Fibroblast of pulmonary artery (primary cell): ENCODE measurements around the gene MACROD2.
"Not testable (repeated sequence)": the region's sequence is repeated elsewhere in the genome, so short reads cannot be mapped to it uniquely, and the experiment has no call there.

ENCODE experiments used
- DNase-seq: peaks from one replicate; pipeline ENCODE4 v3.0.0-alpha.2; 2010; ENCODE audit warnings: low read depth
- H3K4me3 ChIP-seq: replicated peaks from 2 replicates; pipeline ENCODE4 v1.5.1; 2011; ENCODE audit warnings: low read depth, mild to moderate bottlenecking, control low read depth, low read length, moderate library complexity
- CTCF ChIP-seq: IDR thresholded peaks from 2 replicates; pipeline ENCODE4 v1.5.1; 2011; ENCODE audit warnings: mild to moderate bottlenecking, control low read depth, low read length, inconsistent platforms; ENCODE audit errors: missing control alignments

MACROD2 gene

DNA sequence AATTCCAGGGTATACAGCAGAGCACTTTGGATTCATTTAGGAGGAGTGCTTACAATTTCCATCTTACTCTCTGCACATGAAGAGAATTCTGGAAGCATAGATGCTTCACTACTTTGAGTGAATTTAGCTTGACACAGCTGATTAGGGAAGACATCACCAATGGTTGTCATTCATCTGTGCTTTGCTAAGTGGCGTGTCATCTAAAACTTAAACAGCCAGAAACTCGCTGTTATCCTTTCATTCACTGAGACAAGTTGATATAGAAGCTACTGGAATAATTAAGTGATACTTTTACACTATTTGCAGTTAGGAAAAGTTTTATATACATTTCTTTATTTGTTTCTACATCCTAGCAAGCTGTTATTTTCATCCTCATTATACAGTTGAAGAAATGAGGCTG, 977.4 kb downstream of the MACROD2 start:
- no peak overlapping the region for H3K4me3 ChIP-seq
- no peak for DNase-seq
- no peak for TF ChIP-seq CTCF

DNA sequence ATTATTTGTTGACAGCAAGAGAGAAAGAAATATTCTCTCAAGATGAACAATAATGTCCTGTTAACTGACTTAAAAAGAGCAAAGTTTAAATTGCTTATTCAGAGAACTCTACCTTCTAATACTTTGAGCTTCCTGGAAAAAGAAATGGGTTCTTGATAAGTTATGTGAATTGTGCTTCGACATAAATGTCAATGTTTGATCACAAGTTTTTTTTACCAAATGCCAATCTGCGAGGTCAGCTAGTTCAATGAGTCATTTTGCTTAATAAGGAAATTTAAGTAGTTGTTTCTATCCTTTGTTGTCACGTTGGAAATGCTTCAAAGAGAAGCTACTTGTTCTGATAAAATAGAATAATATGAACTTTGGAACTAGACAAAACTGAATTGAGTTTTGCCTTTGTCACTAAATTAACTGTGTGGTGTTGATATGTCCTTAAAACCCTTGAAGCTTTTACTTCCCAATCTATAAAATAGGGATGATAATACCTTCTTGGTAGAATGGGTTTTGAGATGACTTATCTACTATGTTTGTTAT, 984.2 kb downstream of the MACROD2 start:
- no peak for TF ChIP-seq CTCF
- H3K4me3 ChIP-seq: no peak overlapping the region
- DNase-seq: no peak

DNA sequence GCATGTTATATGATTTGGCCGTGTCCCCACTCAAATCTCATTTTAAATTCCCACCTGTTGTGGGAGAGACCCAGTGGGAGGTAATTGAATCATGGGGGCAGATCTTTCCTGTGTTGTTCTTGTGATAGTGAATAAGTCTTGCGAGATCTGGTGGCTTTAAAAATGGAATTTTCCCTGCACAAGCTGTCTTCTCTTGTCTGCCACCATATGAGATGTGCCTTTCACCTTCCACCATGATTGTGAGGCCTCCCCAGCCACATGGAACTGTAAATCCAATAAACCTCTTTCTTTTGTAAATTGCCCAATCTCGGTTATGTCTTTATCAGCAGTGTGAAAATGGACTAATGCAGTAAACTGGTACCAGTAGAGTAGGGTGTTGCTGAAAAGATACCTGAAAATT, 986.2 kb downstream of the MACROD2 start:
- DNase-seq: not testable (repeated sequence)

DNA sequence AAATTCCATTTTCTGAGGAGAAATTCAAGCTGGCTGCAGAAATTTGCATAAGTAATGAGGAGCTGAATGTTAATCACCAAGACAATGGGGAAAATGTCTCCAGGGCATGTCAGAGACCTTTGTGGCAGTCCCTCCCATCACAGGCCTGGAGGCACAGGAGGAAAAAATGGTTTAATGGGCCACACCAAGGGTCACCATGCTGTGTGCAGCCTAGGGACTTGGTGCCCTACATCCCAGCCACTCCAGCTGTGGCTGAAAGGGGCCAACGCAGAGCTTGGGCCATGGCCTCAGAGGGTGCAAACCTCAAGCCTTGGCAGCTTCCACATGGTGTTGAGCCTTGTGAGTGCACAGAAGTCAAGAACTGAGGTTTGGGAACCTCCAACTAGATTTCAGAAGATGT, 987.0 kb downstream of the MACROD2 start:
- not testable (repeated sequence) for H3K4me3 ChIP-seq, DNase-seq

More for the DNA sequence above, 986.2 kb downstream of the MACROD2 start:
- not testable (repeated sequence) for H3K4me3 ChIP-seq

GRCh38 chr20:14984305-14984704, 989.0 kb downstream of the MACROD2 start:
- no peak for TF ChIP-seq CTCF
- no peak overlapping the region for H3K4me3 ChIP-seq
- no peak for DNase-seq

- H3K4me3 ChIP-seq: no peak overlapping the region
- no peak for TF ChIP-seq CTCF
- DNase-seq: no peak
These were observed 989.7 kb downstream of the MACROD2 start for GRCh38 chr20:14984768-14985622.

DNA sequence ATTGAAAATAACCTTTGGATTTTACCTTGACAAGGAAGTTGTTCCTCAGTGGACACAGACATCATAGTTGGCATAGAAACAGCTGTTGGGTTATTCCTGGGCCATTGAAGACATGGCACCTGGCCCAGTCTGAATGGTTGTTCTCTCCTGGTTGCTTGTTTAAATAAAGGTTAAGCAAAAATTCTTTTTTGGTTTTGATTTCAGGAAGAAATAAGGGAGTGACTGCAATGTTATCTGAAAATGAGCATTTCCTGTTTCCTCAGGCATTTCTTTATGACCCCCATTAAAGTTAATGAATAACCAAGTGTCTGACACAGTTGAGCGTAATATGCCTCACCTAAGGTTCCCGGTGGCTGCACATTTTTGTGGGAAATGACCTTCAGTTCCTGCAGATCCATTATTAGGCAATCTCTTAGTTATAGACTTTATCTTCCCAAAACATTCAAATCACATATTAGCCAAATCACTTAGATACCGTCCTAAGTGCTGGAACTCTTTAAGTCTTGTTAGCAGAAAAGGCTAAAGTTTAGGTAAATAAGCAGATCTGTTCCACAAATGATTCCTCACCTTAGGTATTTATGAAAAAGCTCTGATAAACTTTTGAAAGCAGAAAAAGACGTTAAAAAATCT, 990.8 kb downstream of the MACROD2 start:
- H3K4me3 ChIP-seq: no peak overlapping the region
- peak; percentile 33 for DNase-seq
- TF ChIP-seq CTCF: no peak
